ENCODE results near the gene IZUMO4.

DNA sequence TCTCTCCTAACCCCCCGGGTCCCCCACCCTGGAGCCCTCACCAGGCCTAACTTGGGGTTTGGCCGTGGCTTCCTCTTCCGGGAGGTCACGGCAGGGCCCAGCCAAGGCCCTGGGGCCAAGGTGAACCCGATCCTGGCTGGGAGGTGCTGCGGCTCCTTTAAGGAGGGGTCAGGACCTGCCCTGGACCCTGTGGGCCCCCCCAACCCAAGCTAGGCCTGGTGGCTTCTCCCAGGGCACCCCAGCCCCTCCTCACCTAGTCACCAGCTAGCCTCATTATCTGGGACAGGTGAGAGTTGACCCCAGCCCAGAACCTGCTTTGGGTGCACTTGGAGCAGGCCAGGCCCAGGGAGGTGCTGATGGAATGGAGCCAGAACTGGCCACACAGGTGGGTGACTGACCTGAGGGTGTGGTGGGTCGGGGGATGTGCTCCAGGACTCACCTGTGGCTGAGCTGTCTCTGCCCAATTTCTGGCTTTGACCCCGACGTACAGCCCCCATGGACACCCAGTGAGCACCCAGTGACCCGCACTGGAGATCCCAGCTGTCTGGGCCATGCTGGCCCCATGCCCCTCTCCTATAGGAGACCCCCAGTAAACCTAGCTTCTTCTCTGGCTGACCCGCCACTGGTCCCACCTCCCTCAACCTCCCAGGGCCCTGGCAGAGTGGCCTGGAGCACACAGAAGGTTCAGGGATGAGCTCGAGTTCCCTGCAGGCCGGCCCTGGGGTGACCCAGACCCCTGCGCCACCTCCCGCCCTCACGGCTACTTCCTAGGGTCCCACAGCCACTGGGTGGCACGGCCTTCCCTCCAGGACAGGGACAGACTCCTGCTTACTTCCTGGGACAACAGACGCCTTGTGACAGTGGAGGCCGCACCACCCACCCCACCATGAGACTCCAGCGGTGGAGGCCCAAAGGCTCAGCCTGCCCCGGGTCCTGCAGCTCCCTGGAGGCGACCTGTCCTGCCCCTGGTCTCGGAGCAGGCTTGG lies 38.9 kb upstream of the IZUMO4 start:
- TF ChIP-seq, protein P1, sequence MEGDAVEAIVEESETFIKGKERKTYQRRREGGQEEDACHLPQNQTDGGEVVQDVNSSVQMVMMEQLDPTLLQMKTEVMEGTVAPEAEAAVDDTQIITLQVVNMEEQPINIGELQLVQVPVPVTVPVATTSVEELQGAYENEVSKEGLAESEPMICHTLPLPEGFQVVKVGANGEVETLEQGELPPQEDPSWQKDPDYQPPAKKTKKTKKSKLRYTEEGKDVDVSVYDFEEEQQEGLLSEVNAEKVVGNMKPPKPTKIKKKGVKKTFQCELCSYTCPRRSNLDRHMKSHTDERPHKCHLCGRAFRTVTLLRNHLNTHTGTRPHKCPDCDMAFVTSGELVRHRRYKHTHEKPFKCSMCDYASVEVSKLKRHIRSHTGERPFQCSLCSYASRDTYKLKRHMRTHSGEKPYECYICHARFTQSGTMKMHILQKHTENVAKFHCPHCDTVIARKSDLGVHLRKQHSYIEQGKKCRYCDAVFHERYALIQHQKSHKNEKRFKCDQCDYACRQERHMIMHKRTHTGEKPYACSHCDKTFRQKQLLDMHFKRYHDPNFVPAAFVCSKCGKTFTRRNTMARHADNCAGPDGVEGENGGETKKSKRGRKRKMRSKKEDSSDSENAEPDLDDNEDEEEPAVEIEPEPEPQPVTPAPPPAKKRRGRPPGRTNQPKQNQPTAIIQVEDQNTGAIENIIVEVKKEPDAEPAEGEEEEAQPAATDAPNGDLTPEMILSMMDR (optimal IDR thresholded peaks at IDR 0.05 in 1 of 3, IDR thresholded peaks at IDR 0.05 in 1 of 3, conservative IDR thresholded peaks at IDR 0.05 in 1 of 3; ENCODE audit: extremely low read depth in 1 of 3, insufficient read depth in 2 of 3, low read length in 3 of 3) = no peak
- no peak for TF ChIP-seq EZH2 (IDR thresholded peaks at IDR 0.05; ENCODE audit: low read length)

All from keratinocyte (primary cell).